ENCODE results near the gene SLC35G4.

GRCh38 chr18:11587432-11587831 lies 22.0 kb upstream of the SLC35G4 start:
- no peak for TF ChIP-seq POLR2A (IDR thresholded peaks at IDR 0.05)
- TF ChIP-seq, protein P1, sequence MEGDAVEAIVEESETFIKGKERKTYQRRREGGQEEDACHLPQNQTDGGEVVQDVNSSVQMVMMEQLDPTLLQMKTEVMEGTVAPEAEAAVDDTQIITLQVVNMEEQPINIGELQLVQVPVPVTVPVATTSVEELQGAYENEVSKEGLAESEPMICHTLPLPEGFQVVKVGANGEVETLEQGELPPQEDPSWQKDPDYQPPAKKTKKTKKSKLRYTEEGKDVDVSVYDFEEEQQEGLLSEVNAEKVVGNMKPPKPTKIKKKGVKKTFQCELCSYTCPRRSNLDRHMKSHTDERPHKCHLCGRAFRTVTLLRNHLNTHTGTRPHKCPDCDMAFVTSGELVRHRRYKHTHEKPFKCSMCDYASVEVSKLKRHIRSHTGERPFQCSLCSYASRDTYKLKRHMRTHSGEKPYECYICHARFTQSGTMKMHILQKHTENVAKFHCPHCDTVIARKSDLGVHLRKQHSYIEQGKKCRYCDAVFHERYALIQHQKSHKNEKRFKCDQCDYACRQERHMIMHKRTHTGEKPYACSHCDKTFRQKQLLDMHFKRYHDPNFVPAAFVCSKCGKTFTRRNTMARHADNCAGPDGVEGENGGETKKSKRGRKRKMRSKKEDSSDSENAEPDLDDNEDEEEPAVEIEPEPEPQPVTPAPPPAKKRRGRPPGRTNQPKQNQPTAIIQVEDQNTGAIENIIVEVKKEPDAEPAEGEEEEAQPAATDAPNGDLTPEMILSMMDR (IDR thresholded peaks at IDR 0.05), result no peak

All from testis (tissue), 2 donors.